T-helper 2 cell treated with Interferon-gamma antibody and Interleukin-4, amounts not matched to agents 5 μg/mL and 100 μg/mL, for 36 hours (primary cell): ENCODE results near the gene ESRP2.

Experiments used
- DNase-seq: peaks from one replicate; pipeline ENCODE4 v3.0.0; 2021; ENCODE audit warnings: low spot score
- H3K27ac Mint-ChIP-seq: one replicate; pipeline ENCODE4 v1.8.0; 2021; ENCODE audit warnings: mild to moderate bottlenecking, mixed read lengths
- H3K27me3 Mint-ChIP-seq: one replicate; pipeline ENCODE4 v1.8.0; 2021; ENCODE audit warnings: low read depth, mixed read lengths
- H3K36me3 Mint-ChIP-seq: one replicate; pipeline ENCODE4 v1.8.0; 2021; ENCODE audit warnings: low read depth, mixed read lengths
- H3K4me1 Mint-ChIP-seq: one replicate; pipeline ENCODE4 v1.8.0; 2021; ENCODE audit warnings: low read depth, mixed read lengths
- H3K4me3 Mint-ChIP-seq: one replicate; pipeline ENCODE4 v1.8.0; 2022; ENCODE audit warnings: mild to moderate bottlenecking, moderate library complexity, mixed read lengths
- H3K9me3 Mint-ChIP-seq: one replicate; pipeline ENCODE4 v1.8.0; 2021; ENCODE audit warnings: mixed read lengths

ESRP2 gene

GRCh38 chr16:68253721-68254120, 17.8 kb upstream of the ESRP2 start:
- Mint-ChIP-seq H3K27ac (no peak overlapping the region), H3K4me3 (no peak overlapping the region), H3K27me3 (no peaks in the 10 kb centered on the region), H3K4me1 (no peaks in the 10 kb centered on the region), H3K36me3 (peaks cover 11% of the 10 kb centered on the region), H3K9me3 (no peaks in the 10 kb centered on the region)
- no peak for DNase-seq

GRCh38 chr16:68252383-68252782, 16.5 kb upstream of the ESRP2 start:
- Mint-ChIP-seq H3K36me3 (peaks cover 9% of the 10 kb centered on the region), H3K27me3 (no peaks in the 10 kb centered on the region), H3K9me3 (no peaks in the 10 kb centered on the region), H3K27ac (no peak overlapping the region), H3K4me3 (no peak overlapping the region), H3K4me1 (no peaks in the 10 kb centered on the region)
- no peak for DNase-seq

GRCh38 chr16:68251832-68252231, 15.9 kb upstream of the ESRP2 start:
- H3K9me3 Mint-ChIP-seq: no peaks in the 10 kb centered on the region
- no peak overlapping the region for H3K27ac Mint-ChIP-seq
- no peaks in the 10 kb centered on the region for H3K27me3 Mint-ChIP-seq
- no peak for DNase-seq
- peaks cover under 1% of the 10 kb centered on the region for H3K4me1 Mint-ChIP-seq
- no peak overlapping the region for H3K4me3 Mint-ChIP-seq
- H3K36me3 Mint-ChIP-seq: peaks cover 9% of the 10 kb centered on the region

GRCh38 chr16:68250951-68251350, 15.0 kb upstream of the ESRP2 start:
- H3K36me3 Mint-ChIP-seq: peaks cover 8% of the 10 kb centered on the region
- DNase-seq: no peak
- H3K4me1 Mint-ChIP-seq: peaks cover 10% of the 10 kb centered on the region
- no peaks in the 10 kb centered on the region for H3K9me3 Mint-ChIP-seq
- H3K27me3 Mint-ChIP-seq: no peaks in the 10 kb centered on the region
- no peak overlapping the region for H3K27ac Mint-ChIP-seq
- H3K4me3 Mint-ChIP-seq: no peak overlapping the region

- no peak for DNase-seq
- Mint-ChIP-seq H3K27ac (no peak overlapping the region), H3K36me3 (peaks cover 10% of the 10 kb centered on the region), H3K4me1 (peaks cover 17% of the 10 kb centered on the region), H3K9me3 (no peaks in the 10 kb centered on the region), H3K4me3 (no peak overlapping the region), H3K27me3 (peaks cover 4% of the 10 kb centered on the region)
These were observed 13.4 kb upstream of the ESRP2 start for GRCh38 chr16:68249371-68249770.

- H3K27ac Mint-ChIP-seq: no peak overlapping the region
- H3K4me3 Mint-ChIP-seq: no peak overlapping the region
- peaks cover 17% of the 10 kb centered on the region for H3K4me1 Mint-ChIP-seq
- no peak for DNase-seq
- H3K9me3 Mint-ChIP-seq: no peaks in the 10 kb centered on the region
- peaks cover 10% of the 10 kb centered on the region for H3K36me3 Mint-ChIP-seq
- H3K27me3 Mint-ChIP-seq: peaks cover 4% of the 10 kb centered on the region
These were observed 12.0 kb upstream of the ESRP2 start for GRCh38 chr16:68247932-68248331.

GRCh38 chr16:68247400-68247799, 11.5 kb upstream of the ESRP2 start:
- peaks cover 17% of the 10 kb centered on the region for H3K4me1 Mint-ChIP-seq
- H3K4me3 Mint-ChIP-seq: no peak overlapping the region
- peaks cover 4% of the 10 kb centered on the region for H3K27me3 Mint-ChIP-seq
- peaks cover 10% of the 10 kb centered on the region for H3K36me3 Mint-ChIP-seq
- no peak for DNase-seq
- H3K27ac Mint-ChIP-seq: no peak overlapping the region
- H3K9me3 Mint-ChIP-seq: no peaks in the 10 kb centered on the region

- peaks cover 17% of the 10 kb centered on the region for H3K4me1 Mint-ChIP-seq
- H3K27me3 Mint-ChIP-seq: peaks cover 4% of the 10 kb centered on the region
- peak overlapping the region; percentile 100 for H3K4me3 Mint-ChIP-seq
- no peaks in the 10 kb centered on the region for H3K9me3 Mint-ChIP-seq
- peaks cover 8% of the 10 kb centered on the region for H3K36me3 Mint-ChIP-seq
- no peak for DNase-seq
- no peak overlapping the region for H3K27ac Mint-ChIP-seq
These were observed 10.7 kb upstream of the ESRP2 start for GRCh38 chr16:68246666-68247065.

- peaks cover 8% of the 10 kb centered on the region for H3K36me3 Mint-ChIP-seq
- peaks cover 17% of the 10 kb centered on the region for H3K4me1 Mint-ChIP-seq
- H3K4me3 Mint-ChIP-seq: peak overlapping the region; percentile 100
- peaks cover 4% of the 10 kb centered on the region for H3K27me3 Mint-ChIP-seq
- no peaks in the 10 kb centered on the region for H3K9me3 Mint-ChIP-seq
- H3K27ac Mint-ChIP-seq: peak overlapping the region; percentile 59
- DNase-seq: no peak
These were observed 10.2 kb upstream of the ESRP2 start for GRCh38 chr16:68246121-68246520.

- DNase-seq: peak; percentile 91
- Mint-ChIP-seq H3K4me3 (peak within 1 kb of the TSS; percentile 100), H3K27me3 (peaks cover 4% of the 10 kb centered on the region), H3K9me3 (no peaks in the 10 kb centered on the region), H3K4me1 (peaks cover 17% of the 10 kb centered on the region), H3K27ac (peak within 1 kb of the TSS; percentile 84), H3K36me3 (peaks cover 6% of the 10 kb centered on the region)
These were observed 9.3 kb upstream of the ESRP2 start, which contains the start of gene PLA2G15 for GRCh38 chr16:68244903-68245853. Gene PLA2G15, plus strand, starts transcription at chr16:68245373. Its CDS starts 54 bp downstream, at chr16:68245427.

- H3K36me3 Mint-ChIP-seq: peaks cover 4% of the 10 kb centered on the region
- peak overlapping the region; percentile 84 for H3K27ac Mint-ChIP-seq
- no peak for DNase-seq
- no peaks in the 10 kb centered on the region for H3K9me3 Mint-ChIP-seq
- peaks cover 17% of the 10 kb centered on the region for H3K4me1 Mint-ChIP-seq
- H3K4me3 Mint-ChIP-seq: peak overlapping the region; percentile 100
- peaks cover 4% of the 10 kb centered on the region for H3K27me3 Mint-ChIP-seq
These were observed 8.6 kb upstream of the ESRP2 start for GRCh38 chr16:68244481-68244902.

GRCh38 chr16:68242926-68243858, 7.3 kb upstream of the ESRP2 start:
- Mint-ChIP-seq H3K4me3 (peak overlapping the region; percentile 45), H3K27ac (no peak overlapping the region), H3K4me1 (peaks cover 22% of the 10 kb centered on the region)

GRCh38 chr16:68242085-68242484, 6.2 kb upstream of the ESRP2 start:
- Mint-ChIP-seq H3K4me3 (no peak overlapping the region), H3K4me1 (peaks cover 26% of the 10 kb centered on the region), H3K9me3 (no peaks in the 10 kb centered on the region), H3K27me3 (peaks cover 4% of the 10 kb centered on the region), H3K27ac (no peak overlapping the region), H3K36me3 (peaks cover 2% of the 10 kb centered on the region)
- DNase-seq: no peak

More at GRCh38 chr16:68242926-68243858, 7.3 kb upstream of the ESRP2 start:
- no peaks in the 10 kb centered on the region for H3K9me3 Mint-ChIP-seq
- H3K36me3 Mint-ChIP-seq: peaks cover 2% of the 10 kb centered on the region
- peaks cover 4% of the 10 kb centered on the region for H3K27me3 Mint-ChIP-seq
- no peak for DNase-seq

GRCh38 chr16:68238029-68238345, 2.1 kb upstream of the ESRP2 start:
- Mint-ChIP-seq H3K4me1 (peaks cover 18% of the 10 kb centered on the region), H3K27me3 (no peaks in the 10 kb centered on the region), H3K36me3 (no peaks in the 10 kb centered on the region), H3K4me3 (peak overlapping the region; percentile 89), H3K27ac (peak overlapping the region; percentile 75), H3K9me3 (no peaks in the 10 kb centered on the region)
- DNase-seq: no peak
